Measurements from ENCODE around the gene MAEA. TPM values are rescaled to one million over a fixed set of nuclear protein-coding genes. Genes with fewer than 3 reads are reported as not detected.
A peak's percentile ranks its signal among the peaks of the same experiment; 100 is the strongest.

MAEA gene
- total and polyA plus RNA-seq, 4 donors: 20.9 to 33.9 (median 29.8) TPM

GRCh38 chr4:1250527-1250812 is 39.2 kb upstream of the MAEA start:
- 97% methylated on average over 7 of the region's 7 CpGs for WGBS
- H3K27me3 ChIP-seq (ENCODE audit: control insufficient read depth in 4 of 4, insufficient read depth in 4 of 4, low read length in 3 of 4): no peaks in the 10 kb centered on the region
- H3K27ac ChIP-seq (ENCODE audit: low read depth in 1 of 2, low read length in 2 of 2): peak overlapping the region; percentile 93 to 94
- H3K9me3 ChIP-seq (ENCODE audit: control insufficient read depth in 4 of 4, low read length in 3 of 4): peaks cover 0 to 7% (median under 1%) of the 10 kb centered on the region in 4 donors
- peak overlapping the region in 1 of 3 donors; percentile 66 for H3K4me3 ChIP-seq (ENCODE audit: low read depth in 1 of 3, low read length in 3 of 3)
- TF ChIP-seq HNF4A (conservative IDR thresholded peaks at IDR 0.05) (no peak), SP1 (IDR thresholded peaks at IDR 0.05) (no peak), JUND (IDR thresholded peaks at IDR 0.05) (no peak), REST (IDR thresholded peaks at IDR 0.05) (no peak), GABPA (IDR thresholded peaks at IDR 0.05 in 1 of 2, conservative IDR thresholded peaks at IDR 0.05 in 1 of 2) (no peak), TAF1 (conservative IDR thresholded peaks at IDR 0.05) (no peak), ZBTB33 (IDR thresholded peaks at IDR 0.05) (no peak), YY1 (IDR thresholded peaks at IDR 0.05) (no peak), HNF4G (IDR thresholded peaks at IDR 0.05) (no peak), FOXA2 (IDR thresholded peaks at IDR 0.05) (no peak), FOXA1 (IDR thresholded peaks at IDR 0.05) (no peak), ATF3 (IDR thresholded peaks at IDR 0.05) (no peak), EGR1 (IDR thresholded peaks at IDR 0.05; ENCODE audit: low read depth in 2 of 2) (no peak), NR2F2 (IDR thresholded peaks at IDR 0.05) (no peak), RXRA (IDR thresholded peaks at IDR 0.05) (no peak), RAD21 (IDR thresholded peaks at IDR 0.05) (no peak)
- TF ChIP-seq, protein P1, sequence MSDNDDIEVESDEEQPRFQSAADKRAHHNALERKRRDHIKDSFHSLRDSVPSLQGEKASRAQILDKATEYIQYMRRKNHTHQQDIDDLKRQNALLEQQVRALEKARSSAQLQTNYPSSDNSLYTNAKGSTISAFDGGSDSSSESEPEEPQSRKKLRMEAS (IDR thresholded peaks at IDR 0.05): no peak
- TF ChIP-seq, protein P2, sequence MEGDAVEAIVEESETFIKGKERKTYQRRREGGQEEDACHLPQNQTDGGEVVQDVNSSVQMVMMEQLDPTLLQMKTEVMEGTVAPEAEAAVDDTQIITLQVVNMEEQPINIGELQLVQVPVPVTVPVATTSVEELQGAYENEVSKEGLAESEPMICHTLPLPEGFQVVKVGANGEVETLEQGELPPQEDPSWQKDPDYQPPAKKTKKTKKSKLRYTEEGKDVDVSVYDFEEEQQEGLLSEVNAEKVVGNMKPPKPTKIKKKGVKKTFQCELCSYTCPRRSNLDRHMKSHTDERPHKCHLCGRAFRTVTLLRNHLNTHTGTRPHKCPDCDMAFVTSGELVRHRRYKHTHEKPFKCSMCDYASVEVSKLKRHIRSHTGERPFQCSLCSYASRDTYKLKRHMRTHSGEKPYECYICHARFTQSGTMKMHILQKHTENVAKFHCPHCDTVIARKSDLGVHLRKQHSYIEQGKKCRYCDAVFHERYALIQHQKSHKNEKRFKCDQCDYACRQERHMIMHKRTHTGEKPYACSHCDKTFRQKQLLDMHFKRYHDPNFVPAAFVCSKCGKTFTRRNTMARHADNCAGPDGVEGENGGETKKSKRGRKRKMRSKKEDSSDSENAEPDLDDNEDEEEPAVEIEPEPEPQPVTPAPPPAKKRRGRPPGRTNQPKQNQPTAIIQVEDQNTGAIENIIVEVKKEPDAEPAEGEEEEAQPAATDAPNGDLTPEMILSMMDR (IDR thresholded peaks at IDR 0.05; ENCODE audit: low read depth, low read length, missing input control): no peak
- peaks cover 0 to 9% (median 2%) of the 10 kb centered on the region in 4 donors for H3K36me3 ChIP-seq (ENCODE audit: control insufficient read depth in 4 of 4, insufficient read depth in 3 of 4, low read depth in 1 of 4, low read length in 3 of 4)
- peak overlapping the region in 1 of 2 donors; percentile 79 for H3K9ac ChIP-seq (ENCODE audit: low read depth in 1 of 2, low read length in 2 of 2)
- H3K4me1 ChIP-seq (ENCODE audit: control insufficient read depth in 4 of 4, insufficient read depth in 4 of 4, low read length in 3 of 4): peaks cover 10 to 38% (median 30%) of the 10 kb centered on the region in 4 donors
- DNase-seq (ENCODE audit: low spot score): peak; percentile 28

Measured in liver (tissue), 9 donors.